UCSD-AML1 (cell line): ENCODE data around the gene HNRNPK.
"Not testable (repeated sequence)": the region's sequence is repeated elsewhere in the genome, so short reads cannot be mapped to it uniquely, and the experiment has no call there.

Experiments
- DNase-seq: peaks from one replicate; lab custom pipeline; 2025; ENCODE audit not compliant: unreplicated experiment; lab: John Stamatoyannopoulos, UW

HNRNPK gene

GRCh38 chr9:83977196-83977595 lies 2.8 kb downstream of the HNRNPK start:
- DNase-seq, result no peak

- DNase-seq, result no peak
These were observed 3.6 kb downstream of the HNRNPK start for GRCh38 chr9:83976372-83976771.

- no peak for DNase-seq
These were observed 4.7 kb downstream of the HNRNPK start for GRCh38 chr9:83975300-83975699.

GRCh38 chr9:83972286-83972685 lies 7.7 kb downstream of the HNRNPK start:
- DNase-seq, result no peak

GRCh38 chr9:83971485-83971884 lies 8.5 kb downstream of the HNRNPK start:
- DNase-seq, result no peak

- no peak for DNase-seq
These were observed 10.4 kb downstream of the HNRNPK start for GRCh38 chr9:83969602-83970001.

- DNase-seq, result no peak
These were observed 12.9 kb downstream of the HNRNPK start for GRCh38 chr9:83967073-83967472.

- DNase-seq, result no peak
These were observed 13.8 kb downstream of the HNRNPK start for GRCh38 chr9:83966209-83966582.

- DNase-seq, result no peak
These were observed 14.4 kb downstream of the HNRNPK start for GRCh38 chr9:83965350-83966208.

GRCh38 chr9:83964973-83965349 lies 15.1 kb downstream of the HNRNPK start:
- no peak for DNase-seq

- DNase-seq, result no peak
These were observed 17.9 kb downstream of the HNRNPK start for GRCh38 chr9:83962165-83962564.

- DNase-seq, result no peak
These were observed 19.0 kb downstream of the HNRNPK start for GRCh38 chr9:83960991-83961390.

GRCh38 chr9:83959061-83959460 lies 21.0 kb downstream of the HNRNPK start:
- no peak for DNase-seq

GRCh38 chr9:83957248-83957513 lies 22.8 kb downstream of the HNRNPK start:
- no peak for DNase-seq

GRCh38 chr9:83956436-83957247 lies 23.4 kb downstream of the HNRNPK start:
- no peak for DNase-seq

- no peak for DNase-seq
These were observed 24.0 kb downstream of the HNRNPK start for GRCh38 chr9:83956086-83956435.

GRCh38 chr9:83948096-83948495 lies 31.9 kb downstream of the HNRNPK start:
- not testable (repeated sequence) for DNase-seq

GRCh38 chr9:83940590-83941303 lies 39.3 kb downstream of the HNRNPK start:
- no peak for DNase-seq

- no peak for DNase-seq
These were observed 42.1 kb downstream of the HNRNPK start for GRCh38 chr9:83937861-83938455.

GRCh38 chr9:83936523-83936922 lies 43.5 kb downstream of the HNRNPK start:
- DNase-seq, result no peak

GRCh38 chr9:83935276-83935935 lies 44.6 kb downstream of the HNRNPK start:
- no peak for DNase-seq
